ENCODE results near the gene KIAA1191. TPM values are rescaled to one million over a fixed set of nuclear protein-coding genes. Genes with fewer than 3 reads are reported as not detected.
A peak's percentile ranks its signal among the peaks of the same experiment; 100 is the strongest.

Gene KIAA1191
- total RNA-seq, 1 experiment from 2014 or later = 128 TPM

DNA sequence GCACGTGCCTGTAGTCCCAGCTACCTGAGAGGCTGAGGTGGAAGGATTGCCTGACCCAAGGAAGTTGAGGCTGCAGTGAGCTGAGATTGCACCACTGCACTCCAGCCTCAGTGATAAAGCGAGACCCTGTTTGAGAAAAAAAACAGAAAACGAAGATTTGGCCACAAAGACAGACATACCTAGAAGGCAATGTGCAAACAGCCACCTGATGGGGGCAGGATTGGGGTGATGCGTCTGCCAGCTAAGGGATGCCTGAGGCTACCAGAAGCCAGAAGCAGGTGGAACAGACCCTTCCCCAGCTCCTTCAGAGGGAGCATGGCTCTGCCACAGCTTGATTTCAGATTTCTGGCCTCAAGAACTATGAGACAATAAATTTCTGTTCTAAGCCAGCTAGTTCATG, 29.9 kb upstream of the KIAA1191 start:
- no peak overlapping the region for H2BK15ac ChIP-seq (ENCODE audit: low read depth, low read length)
- no peak for DNase-seq
- no peak overlapping the region for H3K9ac ChIP-seq (ENCODE audit: extremely low read depth, insufficient read length, low read length)
- Mint-ChIP-seq H3K4me1 (peaks cover 10 to 12% of the 10 kb centered on the region in 2 experiments), H3K4me3 (no peak overlapping the region), H3K27ac (no peak overlapping the region), H3K36me3 (ENCODE audit: insufficient read depth in 1 of 3, low read depth in 3 of 3) (peaks cover 8 to 22% (median 10%) of the 10 kb centered on the region in 3 experiments; a peak in 6 of 7 replicates), H3K9me3 (peaks cover 0 to 3% of the 10 kb centered on the region in 2 experiments; a peak in 1 of 5 replicates), H3K27me3 (ENCODE audit: low read depth) (no peaks in the 10 kb centered on the region)
- no peak overlapping the region for H2BK20ac ChIP-seq (ENCODE audit: low read depth, low read length, poor library complexity, severe bottlenecking)
- H3K27me3 ChIP-seq (ENCODE audit: insufficient read depth, low read length) = no peaks in the 10 kb centered on the region
- H2BK120ac ChIP-seq (ENCODE audit: low read depth, low read length, poor library complexity, severe bottlenecking) = no peak overlapping the region
- H4K8ac ChIP-seq (replicated peaks; ENCODE audit: insufficient read length, low read depth, low read length) = no peak overlapping the region
- no peaks in the 10 kb centered on the region for H4K20me1 ChIP-seq (ENCODE audit: control insufficient read depth, insufficient read depth, insufficient read length)
- no CpG with 5 or more reads among the region's 4 CpGs for WGBS (ENCODE audit: extremely low coverage, insufficient read length, low lambda C conversion rate)
- peaks cover 7% of the 10 kb centered on the region for H3K23me2 ChIP-seq (ENCODE audit: insufficient read length, low read depth, low read length, poor library complexity, severe bottlenecking)
- H4K5ac ChIP-seq (ENCODE audit: insufficient read length, low read depth, low read length) = no peak overlapping the region
- H2AFZ ChIP-seq (ENCODE audit: low read length) = no peak overlapping the region
- H3K79me1 ChIP-seq (ENCODE audit: insufficient read depth, low read depth, low read length, poor library complexity, severe bottlenecking) = no peaks in the 10 kb centered on the region
- H3K9me3 ChIP-seq (ENCODE audit: control insufficient read depth, low read depth, low read length) = no peaks in the 10 kb centered on the region
- no peak overlapping the region for H2BK12ac ChIP-seq (ENCODE audit: insufficient read length, low read depth, low read length)
- H3K23ac ChIP-seq (ENCODE audit: insufficient read length, low read depth, low read length) = no peak overlapping the region
- no peak overlapping the region for H3T11ph ChIP-seq (ENCODE audit: low read length)
- H3K14ac ChIP-seq (ENCODE audit: insufficient read depth, low read length) = no peak overlapping the region
- no peak overlapping the region for H4K91ac ChIP-seq (ENCODE audit: insufficient read length, low read depth, low read length)
- no peak overlapping the region for H3K27ac ChIP-seq (ENCODE audit: insufficient read length, low read depth, low read length)
- TF ChIP-seq, protein P1, sequence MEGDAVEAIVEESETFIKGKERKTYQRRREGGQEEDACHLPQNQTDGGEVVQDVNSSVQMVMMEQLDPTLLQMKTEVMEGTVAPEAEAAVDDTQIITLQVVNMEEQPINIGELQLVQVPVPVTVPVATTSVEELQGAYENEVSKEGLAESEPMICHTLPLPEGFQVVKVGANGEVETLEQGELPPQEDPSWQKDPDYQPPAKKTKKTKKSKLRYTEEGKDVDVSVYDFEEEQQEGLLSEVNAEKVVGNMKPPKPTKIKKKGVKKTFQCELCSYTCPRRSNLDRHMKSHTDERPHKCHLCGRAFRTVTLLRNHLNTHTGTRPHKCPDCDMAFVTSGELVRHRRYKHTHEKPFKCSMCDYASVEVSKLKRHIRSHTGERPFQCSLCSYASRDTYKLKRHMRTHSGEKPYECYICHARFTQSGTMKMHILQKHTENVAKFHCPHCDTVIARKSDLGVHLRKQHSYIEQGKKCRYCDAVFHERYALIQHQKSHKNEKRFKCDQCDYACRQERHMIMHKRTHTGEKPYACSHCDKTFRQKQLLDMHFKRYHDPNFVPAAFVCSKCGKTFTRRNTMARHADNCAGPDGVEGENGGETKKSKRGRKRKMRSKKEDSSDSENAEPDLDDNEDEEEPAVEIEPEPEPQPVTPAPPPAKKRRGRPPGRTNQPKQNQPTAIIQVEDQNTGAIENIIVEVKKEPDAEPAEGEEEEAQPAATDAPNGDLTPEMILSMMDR (conservative IDR thresholded peaks at IDR 0.05) = peak; percentile 39; the same call in 2 of the 3 replicates
- H3K18ac ChIP-seq (ENCODE audit: insufficient read length, low read depth, low read length) = no peak overlapping the region
- H3K4me2 ChIP-seq (ENCODE audit: insufficient read depth, insufficient read length, low read length) = no peak overlapping the region
- no peak overlapping the region for H3K56ac ChIP-seq (ENCODE audit: insufficient read length, low read depth, low read length)
- no peaks in the 10 kb centered on the region for H3K4me1 ChIP-seq (ENCODE audit: insufficient read depth, low read length)
- H3K79me2 ChIP-seq (ENCODE audit: insufficient read depth, low read length) = peaks cover 8% of the 10 kb centered on the region; the same call in 1 of the 2 replicates
- no peak overlapping the region for H2BK5ac ChIP-seq (ENCODE audit: insufficient read length, low read length)
- H3K4ac ChIP-seq (ENCODE audit: low read depth, low read length) = no peak overlapping the region
- H2AK5ac ChIP-seq (ENCODE audit: insufficient read length, low read length) = no peak overlapping the region

Measured in H9 (cell line).